HepG2 (cell line): ENCODE measurements around the gene MRNIP. TPM values are rescaled to one million over a fixed set of nuclear protein-coding genes. Genes with fewer than 3 reads are reported as not detected.

Source experiments
- FOXC1 ChIP-seq: sonication (generic); formaldehyde crosslinking; IDR thresholded peaks from 2 replicates; pipeline ENCODE4 v1.8.0; 2022; ENCODE audit warnings: mild to moderate bottlenecking, missing genetic modification reagents, borderline replicate concordance
- KLF12 ChIP-seq: sonication (generic); formaldehyde crosslinking; IDR thresholded peaks from 2 replicates; pipeline ENCODE4 v1.4.0; 2020; ENCODE audit warnings: missing genetic modification reagents, borderline replicate concordance
- RBM22 ChIP-seq: fragments of 200-400 bp; formaldehyde crosslinking; optimal IDR thresholded peaks from 2 replicates; pipeline ENCODE3; 2017; ENCODE audit warnings: mild to moderate bottlenecking, low read length, moderate library complexity
- SMYD3 ChIP-seq: sonication (generic); formaldehyde crosslinking; IDR thresholded peaks from 2 replicates; pipeline ENCODE4 v1.8.1; 2023; ENCODE audit warnings: mild to moderate bottlenecking, missing genetic modification reagents
- SRF ChIP-seq: IDR thresholded peaks from 2 replicates; pipeline ENCODE4 v1.6.1; 2011; ENCODE audit warnings: mild to moderate bottlenecking, low read depth, low read length, moderate library complexity
- SUZ12 ChIP-seq: fragments of 150-350 bp; IDR thresholded peaks from 2 replicates; pipeline ENCODE4 v1.6.1; 2014; ENCODE audit warnings: low read depth, low read length
- ZNF232 ChIP-seq: sonication (generic); formaldehyde crosslinking; IDR thresholded peaks from 2 replicates; pipeline ENCODE4 v1.4.0; 2020; ENCODE audit warnings: missing genetic modification reagents, borderline replicate concordance
- ZNF441 ChIP-seq: sonication (generic); formaldehyde crosslinking; IDR thresholded peaks from 2 replicates; pipeline ENCODE4 v1.7.0; 2021; ENCODE audit warnings: missing genetic modification reagents, borderline replicate concordance
- ZNF549 ChIP-seq: sonication (generic); formaldehyde crosslinking; IDR thresholded peaks from 2 replicates; pipeline ENCODE4 v1.5.0; 2020; ENCODE audit warnings: missing genetic modification reagents
- ZNF703 ChIP-seq: sonication (generic); formaldehyde crosslinking; IDR thresholded peaks from 2 replicates; pipeline ENCODE4 v1.5.1; 2020; ENCODE audit warnings: missing genetic modification reagents, mild to moderate bottlenecking, moderate library complexity, borderline replicate concordance
- ZNF75D ChIP-seq: sonication (generic); formaldehyde crosslinking; IDR thresholded peaks from 2 replicates; pipeline ENCODE4 v1.8.1; 2023; ENCODE audit warnings: missing genetic modification reagents, mild to moderate bottlenecking, borderline replicate concordance
- ZNF773 ChIP-seq: sonication (generic); formaldehyde crosslinking; IDR thresholded peaks from 2 replicates; pipeline ENCODE4 v1.4.0; 2020; ENCODE audit warnings: missing genetic modification reagents, borderline replicate concordance
- ZNF839 ChIP-seq: sonication (generic); formaldehyde crosslinking; IDR thresholded peaks from 2 replicates; pipeline ENCODE4 v1.4.0; 2020; ENCODE audit warnings: missing genetic modification reagents, mild to moderate bottlenecking, borderline replicate concordance
- polyA plus RNA-seq, 8 experiments: library from polyadenylated mRNA; depleted of rRNA in 3 of 8; stranded (reverse) in 7 of 8; unstranded in 1 of 8; fragments of >200 nt; fragmentation: Illumina TruSeq in 4 of 8; extraction: Trizol in 4 of 8; gene quantifications; 2 replicates each; pipeline versions ENCODE4 v1.2.1 to v1.2.3, GENCODE V29; 2011 to 2016; ENCODE audit warnings: low read depth in 4 of 8, missing spikeins in 1 of 8, mixed read lengths in 1 of 8; ENCODE audit not compliant: insufficient read depth in 1 of 8
- total RNA-seq, 5 experiments: library from RNA; depleted of rRNA; stranded (reverse); fragments of >200 nt; fragmentation: Illumina TruSeq; extraction: Trizol; gene quantifications; 2 replicates each; pipeline ENCODE4 v1.2.3, GENCODE V29; 2016; ENCODE audit warnings: low read depth in 1 of 5
- TF ChIP-seq, protein P1 (sequence below): sonication (generic); formaldehyde crosslinking; IDR thresholded peaks from 2 replicates; pipeline ENCODE4 v1.5.0; 2020; ENCODE audit warnings: missing genetic modification reagents
- TF ChIP-seq, protein P2 (sequence below): sonication (generic); formaldehyde crosslinking; IDR thresholded peaks from 2 replicates; pipeline ENCODE4 v1.5.1; 2020; ENCODE audit warnings: missing genetic modification reagents, mild to moderate bottlenecking, borderline replicate concordance
- TF ChIP-seq, protein P3 (sequence below): sonication (generic); formaldehyde crosslinking; IDR thresholded peaks from 2 replicates; pipeline ENCODE4 v1.4.0; 2020; ENCODE audit warnings: missing genetic modification reagents, borderline replicate concordance
- TF ChIP-seq, protein P4 (sequence below): sonication (generic); formaldehyde crosslinking; IDR thresholded peaks from 2 replicates; pipeline ENCODE4 v1.5.1; 2020; ENCODE audit warnings: missing genetic modification reagents, mild to moderate bottlenecking, borderline replicate concordance
- TF ChIP-seq, protein P5 (sequence below): sonication (generic); formaldehyde crosslinking; IDR thresholded peaks from 2 replicates; pipeline ENCODE4 v1.5.0; 2020; ENCODE audit warnings: mild to moderate bottlenecking, low read depth, missing genetic modification reagents, borderline replicate concordance
- TF ChIP-seq, protein P6 (sequence below): sonication (generic); formaldehyde crosslinking; IDR thresholded peaks from 2 replicates; pipeline ENCODE4 v1.8.1; 2023; ENCODE audit warnings: missing genetic modification reagents, inconsistent platforms, borderline replicate concordance

Gene MRNIP
- total and polyA plus RNA-seq, 2 of the 13 experiments (the other 11 are each of a cell fraction or from before 2014, with no cell fraction given), result 15.5 to 34.1 TPM

DNA sequence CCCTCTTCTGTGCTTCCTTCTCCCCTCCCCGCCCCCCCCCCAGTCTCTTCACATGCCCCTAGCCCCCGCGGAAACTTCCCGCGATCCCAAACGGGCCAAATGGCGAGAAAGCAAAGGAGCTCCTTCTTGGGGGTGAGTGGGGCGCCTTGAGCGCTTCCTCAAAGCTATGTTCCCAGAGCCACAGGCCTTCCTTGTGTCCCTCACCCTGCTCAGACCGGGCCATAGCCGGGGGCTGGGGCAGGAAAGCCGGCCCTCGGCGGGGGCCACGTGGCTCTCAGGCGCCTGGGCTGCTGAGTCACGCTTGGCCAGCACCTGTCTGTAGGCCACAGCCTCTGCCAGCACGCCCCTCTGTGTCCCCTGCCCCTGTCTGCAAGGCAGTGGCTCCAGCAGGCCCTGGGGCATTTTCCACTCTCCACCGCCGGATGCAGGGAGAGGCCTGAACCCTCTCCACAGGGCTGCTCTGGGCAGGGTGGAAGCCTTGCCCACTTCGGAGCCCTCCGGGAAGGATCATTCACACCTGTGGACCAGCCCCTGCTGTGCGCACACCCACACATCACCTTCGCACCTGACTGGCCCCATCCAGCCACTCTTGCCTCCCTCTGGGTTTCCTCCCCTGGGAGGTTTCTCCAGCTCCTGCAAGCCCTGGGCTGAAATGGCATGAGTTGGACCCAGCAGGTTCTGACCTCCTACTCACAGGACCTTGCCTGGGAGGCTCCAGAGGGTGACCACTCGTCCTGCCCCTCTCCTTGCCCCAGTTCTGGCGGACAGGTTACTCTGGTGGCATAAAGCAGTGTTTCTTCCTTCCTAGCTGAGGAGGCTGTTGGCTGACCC is 39.1 kb downstream of the MRNIP start (continued):
- TF ChIP-seq, protein P1, sequence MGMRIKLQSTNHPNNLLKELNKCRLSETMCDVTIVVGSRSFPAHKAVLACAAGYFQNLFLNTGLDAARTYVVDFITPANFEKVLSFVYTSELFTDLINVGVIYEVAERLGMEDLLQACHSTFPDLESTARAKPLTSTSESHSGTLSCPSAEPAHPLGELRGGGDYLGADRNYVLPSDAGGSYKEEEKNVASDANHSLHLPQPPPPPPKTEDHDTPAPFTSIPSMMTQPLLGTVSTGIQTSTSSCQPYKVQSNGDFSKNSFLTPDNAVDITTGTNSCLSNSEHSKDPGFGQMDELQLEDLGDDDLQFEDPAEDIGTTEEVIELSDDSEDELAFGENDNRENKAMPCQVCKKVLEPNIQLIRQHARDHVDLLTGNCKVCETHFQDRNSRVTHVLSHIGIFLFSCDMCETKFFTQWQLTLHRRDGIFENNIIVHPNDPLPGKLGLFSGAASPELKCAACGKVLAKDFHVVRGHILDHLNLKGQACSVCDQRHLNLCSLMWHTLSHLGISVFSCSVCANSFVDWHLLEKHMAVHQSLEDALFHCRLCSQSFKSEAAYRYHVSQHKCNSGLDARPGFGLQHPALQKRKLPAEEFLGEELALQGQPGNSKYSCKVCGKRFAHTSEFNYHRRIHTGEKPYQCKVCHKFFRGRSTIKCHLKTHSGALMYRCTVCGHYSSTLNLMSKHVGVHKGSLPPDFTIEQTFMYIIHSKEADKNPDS, result no peak
- TF ChIP-seq, protein P2, sequence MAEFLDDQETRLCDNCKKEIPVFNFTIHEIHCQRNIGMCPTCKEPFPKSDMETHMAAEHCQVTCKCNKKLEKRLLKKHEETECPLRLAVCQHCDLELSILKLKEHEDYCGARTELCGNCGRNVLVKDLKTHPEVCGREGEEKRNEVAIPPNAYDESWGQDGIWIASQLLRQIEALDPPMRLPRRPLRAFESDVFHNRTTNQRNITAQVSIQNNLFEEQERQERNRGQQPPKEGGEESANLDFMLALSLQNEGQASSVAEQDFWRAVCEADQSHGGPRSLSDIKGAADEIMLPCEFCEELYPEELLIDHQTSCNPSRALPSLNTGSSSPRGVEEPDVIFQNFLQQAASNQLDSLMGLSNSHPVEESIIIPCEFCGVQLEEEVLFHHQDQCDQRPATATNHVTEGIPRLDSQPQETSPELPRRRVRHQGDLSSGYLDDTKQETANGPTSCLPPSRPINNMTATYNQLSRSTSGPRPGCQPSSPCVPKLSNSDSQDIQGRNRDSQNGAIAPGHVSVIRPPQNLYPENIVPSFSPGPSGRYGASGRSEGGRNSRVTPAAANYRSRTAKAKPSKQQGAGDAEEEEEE (CRISPR knock-in tag), result no peak
- no peak for TF ChIP-seq ZNF75D (CRISPR knock-in tag)
- no peak for TF ChIP-seq ZNF703
- no peak for TF ChIP-seq ZNF441 (CRISPR knock-in tag)
- no peak for TF ChIP-seq RBM22
- TF ChIP-seq, protein P3, sequence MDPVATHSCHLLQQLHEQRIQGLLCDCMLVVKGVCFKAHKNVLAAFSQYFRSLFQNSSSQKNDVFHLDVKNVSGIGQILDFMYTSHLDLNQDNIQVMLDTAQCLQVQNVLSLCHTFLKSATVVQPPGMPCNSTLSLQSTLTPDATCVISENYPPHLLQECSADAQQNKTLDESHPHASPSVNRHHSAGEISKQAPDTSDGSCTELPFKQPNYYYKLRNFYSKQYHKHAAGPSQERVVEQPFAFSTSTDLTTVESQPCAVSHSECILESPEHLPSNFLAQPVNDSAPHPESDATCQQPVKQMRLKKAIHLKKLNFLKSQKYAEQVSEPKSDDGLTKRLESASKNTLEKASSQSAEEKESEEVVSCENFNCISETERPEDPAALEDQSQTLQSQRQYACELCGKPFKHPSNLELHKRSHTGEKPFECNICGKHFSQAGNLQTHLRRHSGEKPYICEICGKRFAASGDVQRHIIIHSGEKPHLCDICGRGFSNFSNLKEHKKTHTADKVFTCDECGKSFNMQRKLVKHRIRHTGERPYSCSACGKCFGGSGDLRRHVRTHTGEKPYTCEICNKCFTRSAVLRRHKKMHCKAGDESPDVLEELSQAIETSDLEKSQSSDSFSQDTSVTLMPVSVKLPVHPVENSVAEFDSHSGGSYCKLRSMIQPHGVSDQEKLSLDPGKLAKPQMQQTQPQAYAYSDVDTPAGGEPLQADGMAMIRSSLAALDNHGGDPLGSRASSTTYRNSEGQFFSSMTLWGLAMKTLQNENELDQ (CRISPR knock-in tag), result 0 out of 2 replicates have a peak, but pooled peaks have one; percentile 18
- TF ChIP-seq, protein P4, sequence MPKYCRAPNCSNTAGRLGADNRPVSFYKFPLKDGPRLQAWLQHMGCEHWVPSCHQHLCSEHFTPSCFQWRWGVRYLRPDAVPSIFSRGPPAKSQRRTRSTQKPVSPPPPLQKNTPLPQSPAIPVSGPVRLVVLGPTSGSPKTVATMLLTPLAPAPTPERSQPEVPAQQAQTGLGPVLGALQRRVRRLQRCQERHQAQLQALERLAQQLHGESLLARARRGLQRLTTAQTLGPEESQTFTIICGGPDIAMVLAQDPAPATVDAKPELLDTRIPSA (CRISPR knock-in tag), result 0 out of 2 replicates have a peak, but pooled peaks have one; percentile 15
- TF ChIP-seq ZNF839 (CRISPR knock-in tag), result no peak
- TF ChIP-seq ZNF232 (CRISPR knock-in tag), result peak; percentile 90
- no peak for TF ChIP-seq SUZ12
- peak; percentile 71; the same call in 1 of the 2 replicates for TF ChIP-seq FOXC1 (CRISPR knock-in tag)
- TF ChIP-seq KLF12 (CRISPR knock-in tag), result 0 out of 2 replicates have a peak, but pooled peaks have one; percentile 15
- peak; percentile 76; the same call in 1 of the 2 replicates for TF ChIP-seq ZNF773 (CRISPR knock-in tag)
- no peak for TF ChIP-seq SRF
- TF ChIP-seq ZNF549 (CRISPR knock-in tag), result no peak
- TF ChIP-seq SMYD3, result no peak
- TF ChIP-seq, protein P5, sequence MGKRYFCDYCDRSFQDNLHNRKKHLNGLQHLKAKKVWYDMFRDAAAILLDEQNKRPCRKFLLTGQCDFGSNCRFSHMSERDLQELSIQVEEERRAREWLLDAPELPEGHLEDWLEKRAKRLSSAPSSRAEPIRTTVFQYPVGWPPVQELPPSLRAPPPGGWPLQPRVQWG (CRISPR knock-in tag), result no peak
- TF ChIP-seq, protein P6, sequence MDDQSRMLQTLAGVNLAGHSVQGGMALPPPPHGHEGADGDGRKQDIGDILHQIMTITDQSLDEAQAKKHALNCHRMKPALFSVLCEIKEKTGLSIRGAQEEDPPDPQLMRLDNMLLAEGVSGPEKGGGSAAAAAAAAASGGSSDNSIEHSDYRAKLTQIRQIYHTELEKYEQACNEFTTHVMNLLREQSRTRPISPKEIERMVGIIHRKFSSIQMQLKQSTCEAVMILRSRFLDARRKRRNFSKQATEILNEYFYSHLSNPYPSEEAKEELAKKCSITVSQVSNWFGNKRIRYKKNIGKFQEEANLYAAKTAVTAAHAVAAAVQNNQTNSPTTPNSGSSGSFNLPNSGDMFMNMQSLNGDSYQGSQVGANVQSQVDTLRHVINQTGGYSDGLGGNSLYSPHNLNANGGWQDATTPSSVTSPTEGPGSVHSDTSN (CRISPR knock-in tag), result no peak
